HuH-7 (cell line): ENCODE data around the gene ISCA1.

Source experiments
- DNase-seq: peaks from one replicate; pipeline ENCODE4 v3.0.0; 2011; ENCODE audit warnings: low spot score

ISCA1 gene

GRCh38 chr9:86285261-86285660 is 2.9 kb upstream of the ISCA1 start:
- DNase-seq, result no peak

- no peak for DNase-seq
Measured at GRCh38 chr9:86282979-86283535, 719 bp upstream of the ISCA1 start.

- DNase-seq, result peak; percentile 53
Measured at GRCh38 chr9:86281593-86282076, 703 bp downstream of the ISCA1 start.

- DNase-seq, result no peak
Measured at GRCh38 chr9:86280580-86280979, 1.8 kb downstream of the ISCA1 start.

GRCh38 chr9:86279839-86280238 is 2.5 kb downstream of the ISCA1 start:
- DNase-seq, result no peak

- DNase-seq, result no peak
Measured at GRCh38 chr9:86277072-86277471, 5.3 kb downstream of the ISCA1 start.

GRCh38 chr9:86275962-86276361 is 6.4 kb downstream of the ISCA1 start:
- DNase-seq, result no peak

- no peak for DNase-seq
Measured at GRCh38 chr9:86274821-86275643, 7.3 kb downstream of the ISCA1 start.

- DNase-seq, result no peak
Measured at GRCh38 chr9:86272221-86272620, 10.1 kb downstream of the ISCA1 start.

GRCh38 chr9:86263876-86264275 is 18.5 kb downstream of the ISCA1 start:
- no peak for DNase-seq

GRCh38 chr9:86262492-86262891 is 19.8 kb downstream of the ISCA1 start:
- no peak for DNase-seq

- no peak for DNase-seq
Measured at GRCh38 chr9:86259557-86259956, 22.8 kb downstream of the ISCA1 start, which contains the start of gene C9orf153. TSS of gene C9orf153 (minus strand) at chr9:86259657. CDS start at chr9:86229603, 30,054 bp downstream.

GRCh38 chr9:86257391-86257790 is 24.9 kb downstream of the ISCA1 start:
- DNase-seq, result no peak

GRCh38 chr9:86256653-86257052 is 25.7 kb downstream of the ISCA1 start:
- DNase-seq, result no peak

GRCh38 chr9:86253577-86253976 is 28.8 kb downstream of the ISCA1 start:
- DNase-seq, result no peak

- no peak for DNase-seq
Measured at GRCh38 chr9:86252870-86253269, 29.5 kb downstream of the ISCA1 start.

GRCh38 chr9:86250123-86250522 is 32.2 kb downstream of the ISCA1 start:
- no peak for DNase-seq

- no peak for DNase-seq
Measured at GRCh38 chr9:86248746-86249145, 33.6 kb downstream of the ISCA1 start.

- DNase-seq, result peak; percentile 41
Measured at GRCh38 chr9:86246752-86247161, 35.6 kb downstream of the ISCA1 start.

- DNase-seq, result no peak
Measured at GRCh38 chr9:86242071-86242470, 40.3 kb downstream of the ISCA1 start.

GRCh38 chr9:86241216-86241615 is 41.1 kb downstream of the ISCA1 start:
- DNase-seq, result no peak

- DNase-seq, result no peak
Measured at GRCh38 chr9:86238861-86239770, 43.2 kb downstream of the ISCA1 start.
